CD4-positive, alpha-beta T cell treated with Interleukin-10 for 1 hour (primary cell): ENCODE results near the gene RCE1.
A peak's percentile ranks its signal among the peaks of the same experiment; 100 is the strongest.

Experiments used
- DNase-seq: peaks from one replicate; pipeline ENCODE4 v3.0.0-alpha.2; 2020

Gene RCE1

GRCh38 chr11:66845143-66845875, 2.1 kb downstream of the RCE1 start:
- no peak for DNase-seq

DNA sequence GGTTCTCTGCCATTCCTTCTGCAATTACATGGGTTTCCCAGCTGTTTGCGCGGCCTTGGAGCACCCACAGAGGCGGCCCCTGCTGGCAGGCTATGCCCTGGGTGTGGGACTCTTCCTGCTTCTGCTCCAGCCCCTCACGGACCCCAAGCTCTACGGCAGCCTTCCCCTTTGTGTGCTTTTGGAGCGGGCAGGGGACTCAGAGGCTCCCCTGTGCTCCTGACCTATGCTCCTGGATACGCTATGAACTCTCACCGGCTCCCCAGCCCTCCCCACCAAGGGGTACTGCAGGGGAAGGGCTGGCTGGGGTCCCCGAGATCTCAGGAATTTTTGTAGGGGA, 2.6 kb downstream of the RCE1 start:
- no peak for DNase-seq

DNA sequence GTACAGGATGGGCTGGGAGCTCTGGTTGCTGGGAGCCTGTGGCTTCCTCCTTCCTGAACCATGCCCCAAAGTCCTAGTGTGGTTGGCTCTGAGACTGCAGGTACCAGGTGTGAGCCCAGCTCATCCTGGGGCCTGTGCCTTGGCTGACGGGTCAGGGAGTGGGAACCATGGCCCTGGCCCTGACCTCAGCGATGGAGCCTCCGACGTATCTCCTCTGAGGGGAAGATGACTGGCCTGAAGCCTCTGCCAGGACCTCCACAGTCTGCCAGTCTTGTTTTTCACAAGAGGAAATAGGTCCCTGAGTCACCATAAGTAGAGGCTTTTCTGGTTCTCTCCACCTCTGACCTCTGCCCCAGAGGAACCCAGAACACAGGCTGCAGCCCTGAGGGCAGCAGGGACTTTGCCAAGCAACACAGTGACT, 3.4 kb downstream of the RCE1 start:
- DNase-seq: no peak

DNA sequence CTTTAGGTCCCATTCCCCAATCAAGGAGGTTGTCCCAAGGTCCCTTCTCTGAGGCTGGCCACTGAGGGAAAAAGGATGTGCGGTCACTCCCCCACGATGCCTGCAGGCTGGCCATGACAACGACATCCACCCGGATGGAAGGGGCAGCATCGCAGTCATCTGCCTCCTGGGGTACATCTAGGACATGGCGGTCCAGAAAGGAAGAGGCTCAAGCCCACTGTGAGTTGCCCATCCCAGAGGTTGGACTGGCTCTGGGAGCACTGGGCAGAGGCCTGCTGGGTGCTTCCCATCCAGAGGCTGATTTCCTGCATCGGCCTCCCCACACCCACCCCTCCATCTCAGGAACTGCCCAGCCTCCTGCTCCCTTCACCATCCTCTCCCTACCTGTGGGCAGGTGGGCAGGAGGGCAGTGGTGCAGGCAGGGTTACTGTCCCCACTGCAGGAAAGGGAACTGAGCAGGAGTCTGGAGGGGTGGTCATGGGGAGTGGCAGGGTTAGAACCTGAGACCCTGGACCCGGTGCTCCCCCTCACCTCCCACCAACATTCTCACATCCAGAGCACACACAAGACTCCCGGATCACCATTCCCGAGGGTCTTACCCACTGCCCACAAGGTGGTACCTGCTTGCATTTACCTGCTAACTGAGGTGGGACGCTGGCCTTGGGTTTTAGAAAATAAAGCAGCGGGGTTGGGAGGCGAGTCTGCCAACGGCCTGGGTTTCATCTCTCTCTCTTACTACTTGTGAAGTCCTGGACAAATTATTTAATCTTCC, 4.4 kb downstream of the RCE1 start:
- no peak for DNase-seq

DNA sequence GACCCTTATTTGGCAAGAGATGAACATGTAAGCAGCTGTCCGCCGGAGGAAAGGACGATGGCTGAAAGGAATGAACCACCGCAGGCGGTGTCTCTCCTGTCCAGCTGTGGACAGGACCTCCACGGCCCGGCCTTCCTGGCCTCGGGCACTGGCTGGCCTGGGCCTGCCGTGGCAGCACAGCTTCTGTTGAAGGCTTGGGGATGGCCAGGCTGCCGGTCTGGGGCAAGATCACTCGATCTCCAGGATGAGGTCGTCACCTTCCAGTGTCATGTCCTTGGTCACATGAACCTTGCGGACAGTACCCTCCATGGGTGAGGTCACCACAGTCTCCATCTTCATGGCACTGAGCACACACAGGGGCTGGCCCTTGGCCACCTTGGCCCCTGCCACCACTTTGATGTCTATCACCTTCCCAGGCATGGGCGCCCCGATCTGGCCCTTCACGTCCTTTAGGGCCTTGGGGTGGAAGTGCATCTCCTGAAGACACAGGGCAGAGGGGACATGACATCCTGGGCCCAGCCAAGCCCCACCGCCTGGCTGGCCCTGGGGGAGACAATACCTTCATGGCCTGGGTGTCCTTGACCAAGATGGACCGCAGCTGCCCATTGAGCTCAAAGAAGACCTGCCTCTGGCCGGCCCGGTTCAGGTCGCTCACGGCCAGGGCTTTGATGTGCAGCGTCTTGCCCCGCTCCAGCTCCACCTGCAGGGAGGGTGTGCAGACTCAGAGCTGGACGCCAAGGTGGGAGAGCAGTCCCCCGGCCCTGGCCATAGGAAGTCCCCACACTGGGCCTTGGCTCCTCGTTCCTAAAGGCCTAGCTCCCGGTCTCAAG, 5.6 kb downstream of the RCE1 start:
- DNase-seq: no peak

DNA sequence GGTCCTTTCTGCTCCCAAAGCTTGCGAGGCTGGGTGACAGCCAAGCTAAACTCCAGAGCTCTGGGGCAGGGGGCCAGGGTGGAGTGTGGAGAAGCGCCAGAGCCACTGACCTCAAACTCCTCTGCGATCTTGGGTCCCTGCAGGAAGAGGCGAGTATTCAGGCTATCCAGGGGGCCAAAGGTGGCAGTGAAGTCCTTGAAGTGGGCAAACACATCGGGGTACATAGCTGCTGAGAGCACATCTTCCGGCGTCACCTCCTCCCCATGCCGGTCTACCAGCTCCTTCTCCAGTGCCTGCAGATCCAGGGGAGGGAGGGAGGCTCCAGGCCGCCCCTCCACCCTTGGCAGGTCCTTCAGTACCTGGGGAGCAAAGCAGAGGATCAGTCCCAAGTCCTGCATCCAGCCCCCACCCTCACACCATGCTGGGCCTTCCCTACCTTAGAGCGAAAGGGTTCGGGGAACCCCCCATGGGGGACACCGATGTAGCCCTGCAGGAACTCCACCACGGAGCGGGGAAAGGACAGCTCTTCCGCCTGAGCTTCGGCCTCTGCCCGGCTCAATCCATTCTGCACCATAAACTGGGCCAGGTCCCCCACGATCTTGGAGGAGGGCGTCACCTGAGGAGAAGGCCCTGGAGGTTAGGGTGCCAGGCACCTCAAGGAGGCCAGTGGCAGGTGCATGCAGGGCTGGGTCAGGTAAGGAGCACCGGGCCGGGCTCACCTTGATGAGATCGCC, 6.4 kb downstream of the RCE1 start:
- no peak for DNase-seq

GRCh38 chr11:66850235-66850587, 7.0 kb downstream of the RCE1 start:
- no peak for DNase-seq

- no peak for DNase-seq
Observed at GRCh38 chr11:66850588-66851238, 7.5 kb downstream of the RCE1 start.

DNA sequence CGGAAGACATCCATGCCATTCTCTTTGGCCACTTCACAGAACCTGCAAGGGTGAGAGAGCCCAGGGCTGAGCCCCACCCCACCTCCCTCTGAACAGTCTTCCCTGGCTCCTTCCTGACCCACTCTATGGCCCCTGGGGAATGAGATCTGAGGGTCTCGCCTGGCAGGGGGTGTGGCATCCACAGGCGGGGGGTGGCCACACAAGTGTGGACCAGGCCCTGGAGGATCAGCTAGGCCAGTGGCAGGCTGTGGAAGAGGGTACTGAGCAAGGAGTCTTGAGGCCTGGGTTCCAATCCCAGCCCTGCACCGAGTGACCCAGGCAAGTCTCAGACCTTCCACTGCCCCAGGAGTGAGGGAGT, 8.0 kb downstream of the RCE1 start:
- no peak for DNase-seq

GRCh38 chr11:66851698-66852465, 8.6 kb downstream of the RCE1 start:
- peak; percentile 25 for DNase-seq

- DNase-seq: no peak
Observed at GRCh38 chr11:66852466-66853241, 9.4 kb downstream of the RCE1 start.

DNA sequence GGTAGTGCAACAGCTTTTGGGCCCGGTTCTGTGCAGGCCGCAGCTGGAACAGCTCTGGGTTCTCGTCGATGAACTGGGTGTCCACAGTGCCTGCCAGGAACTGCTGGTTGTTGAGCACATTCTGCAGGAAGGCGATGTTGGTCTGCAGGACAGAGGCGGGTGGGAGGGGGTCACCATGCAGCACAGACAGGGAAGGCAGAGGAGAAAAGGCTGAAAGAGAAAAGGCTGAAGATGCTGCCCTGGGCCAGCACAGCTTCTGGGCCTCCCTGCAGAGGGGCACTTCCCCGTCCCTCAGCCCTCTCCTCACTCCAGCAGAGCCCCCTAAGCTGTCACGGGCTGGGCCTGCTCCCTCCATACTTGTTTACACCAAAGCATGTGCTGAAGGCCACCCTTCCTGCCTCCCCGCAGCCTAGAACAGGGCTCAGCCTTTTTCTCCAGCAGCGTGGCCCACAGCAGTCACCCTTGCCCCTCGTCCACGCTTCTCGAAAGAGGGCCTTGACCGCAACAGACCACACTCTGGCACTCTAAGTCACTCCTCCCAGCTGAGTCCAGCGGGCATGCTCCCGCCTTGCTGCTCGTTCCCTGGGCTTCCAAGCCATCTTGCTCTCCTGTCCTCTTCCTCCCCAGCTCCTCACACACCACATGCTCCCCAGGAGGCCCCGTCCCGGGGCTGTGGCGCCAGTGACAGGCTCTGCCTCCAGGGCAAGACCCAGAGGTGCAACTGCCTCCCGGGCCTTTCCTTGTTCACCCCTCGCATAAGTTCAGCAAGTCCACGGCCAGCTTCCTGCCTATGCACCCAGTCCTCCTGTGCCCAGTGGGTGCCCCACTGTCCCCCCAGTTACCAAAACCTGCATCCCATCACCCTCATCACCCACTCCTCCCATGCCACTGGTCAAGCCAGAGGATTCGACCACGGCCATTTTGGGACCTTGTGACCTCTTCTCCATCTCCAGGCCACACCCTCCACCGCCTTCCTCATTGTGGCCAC, 10.3 kb downstream of the RCE1 start:
- no peak for DNase-seq

DNA sequence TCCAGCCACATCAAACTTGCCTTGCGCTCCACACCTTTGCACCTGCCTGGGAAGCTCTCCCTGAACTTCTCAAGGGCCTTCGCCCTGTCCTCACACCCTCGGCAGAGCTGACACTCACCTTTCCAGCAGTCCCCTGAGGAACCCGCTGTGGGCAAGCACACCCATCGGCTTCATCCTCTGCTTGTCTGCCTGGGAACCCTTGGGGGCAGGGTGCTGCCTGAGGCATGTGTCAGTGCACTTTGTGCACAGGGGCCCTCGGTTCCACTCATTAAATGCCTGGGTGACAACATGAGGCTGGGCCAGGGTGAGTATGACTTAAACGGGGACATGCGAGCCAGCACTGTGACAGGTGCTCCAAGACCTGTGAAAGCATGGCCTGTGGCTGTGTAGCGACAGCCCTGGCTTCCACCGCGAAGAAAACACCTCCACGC, 11.0 kb downstream of the RCE1 start:
- DNase-seq: no peak

DNA sequence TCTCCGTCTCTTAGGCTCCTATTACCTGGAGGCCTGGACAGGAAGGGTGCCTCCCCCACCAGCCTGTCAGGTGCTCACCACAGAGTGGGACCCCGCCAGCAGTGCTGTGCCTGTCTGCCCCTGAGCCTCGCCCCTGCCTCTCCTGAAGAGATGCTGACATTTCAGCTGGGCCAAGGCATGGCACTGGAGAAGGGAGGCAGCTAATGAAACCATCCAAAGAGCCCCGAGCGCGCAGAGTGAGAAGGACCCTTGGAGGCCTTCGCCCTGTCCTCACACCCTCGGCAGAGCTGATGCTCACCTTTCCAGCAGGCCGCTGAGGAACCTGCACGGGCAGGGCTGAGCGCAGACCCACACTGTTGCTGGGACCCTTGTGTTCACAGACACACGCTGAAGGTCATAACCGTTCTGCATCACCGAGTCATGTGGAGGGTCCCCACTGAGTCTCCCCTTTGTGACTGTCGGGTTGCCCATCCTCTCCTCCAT, 11.5 kb downstream of the RCE1 start:
- DNase-seq: no peak

GRCh38 chr11:66855574-66856495, 12.6 kb downstream of the RCE1 start:
- peak; percentile 82 for DNase-seq

DNA sequence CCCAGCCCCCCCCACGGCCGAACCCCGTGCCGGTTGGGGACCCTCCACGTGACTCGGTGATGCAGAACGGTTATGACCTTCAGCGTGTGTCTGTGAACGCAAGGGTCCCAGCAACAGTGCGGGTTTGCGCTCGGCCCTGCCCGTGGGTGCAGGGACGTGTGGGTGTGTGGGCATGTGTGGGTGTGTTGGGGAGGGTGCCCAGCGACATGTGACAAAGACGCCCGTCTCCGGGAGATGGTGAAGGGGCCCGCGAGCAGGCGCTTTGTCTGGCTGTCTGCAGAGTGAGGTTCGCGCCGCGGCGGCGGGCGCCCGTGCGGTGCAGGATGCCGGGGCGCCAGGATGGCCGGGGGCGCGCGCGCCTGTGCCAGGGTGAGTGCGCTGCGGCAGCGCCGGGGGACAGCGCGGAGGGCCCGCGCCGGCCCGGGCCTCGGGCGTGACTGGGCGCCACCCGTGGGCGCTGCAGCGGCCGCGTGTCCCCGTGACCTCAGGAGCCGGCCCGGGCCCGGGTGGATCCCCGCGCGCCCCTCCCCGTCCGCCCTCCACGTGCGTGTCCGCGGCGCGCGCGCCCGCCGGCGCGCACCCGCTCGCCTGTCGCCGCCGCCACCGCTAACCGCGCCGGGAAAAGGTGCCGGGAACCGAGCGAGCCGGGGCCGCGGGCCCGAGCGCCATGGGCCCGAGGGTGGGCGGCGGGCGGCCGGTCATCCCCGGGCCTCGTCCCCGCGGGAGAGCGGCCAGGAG, 13.4 kb downstream of the RCE1 start, which contains the start of gene LRFN4:
LRFN4 (plus strand) TSS at position 569 of the 738 bp plus-strand sequence. CDS start 681 bp downstream, outside the sequence.
- no peak for DNase-seq

GRCh38 chr11:66857234-66857926, 14.1 kb downstream of the RCE1 start:
- DNase-seq: no peak
